ENCODE results near the gene POLR1E. TPM values are rescaled to one million over a fixed set of nuclear protein-coding genes. Genes with fewer than 3 reads are reported as not detected.

POLR1E gene
- total and polyA plus RNA-seq, 2 donors (not counting 3 experiments of a cell fraction or from before 2014, with no cell fraction given) = 9.0 to 21.2 TPM

GRCh38 chr9:37474438-37474837 is 11.3 kb upstream of the POLR1E start:
- H2AFZ ChIP-seq (ENCODE audit: low read depth, low read length) = no peak overlapping the region
- ChIA-PET POLR2A (no interaction called here), CTCF (no interaction called here)
- no peaks in the 10 kb centered on the region for H3K36me3 ChIP-seq (ENCODE audit: control insufficient read depth in 2 of 2, extremely low read depth in 1 of 2, insufficient read depth in 2 of 2, low read length in 2 of 2)
- dilution Hi-C loops (cut with MboI; ENCODE audit: extremely low pct_ligation_motif_present, low sequenced_read_pairs) = no loop called here
- no peaks in the 10 kb centered on the region for H3K9me1 ChIP-seq (replicated peaks; ENCODE audit: control insufficient read depth, extremely low read depth, insufficient read depth, low read length)
- FAIRE-seq = no peak
- H3K4me3 ChIP-seq (replicated peaks in 1 of 3; ENCODE audit: insufficient read depth in 1 of 3, low read depth in 1 of 3, low read length in 3 of 3) = no peak overlapping the region
- no peak overlapping the region for H3K4me2 ChIP-seq (ENCODE audit: insufficient read depth, low read length)
- H3K27ac ChIP-seq (ENCODE audit: insufficient read depth, low read depth, low read length) = no peak overlapping the region
- TF ChIP-seq FOS (IDR thresholded peaks at IDR 0.05; ENCODE audit: borderline replicate concordance, insufficient read depth, low read length) (no peak), GATA2 (IDR thresholded peaks at IDR 0.05; ENCODE audit: insufficient read depth, insufficient read length, low read depth, low read length) (no peak), EZH2 (IDR thresholded peaks at IDR 0.05; ENCODE audit: borderline replicate concordance, low read depth, low read length, severe bottlenecking) (no peak), POLR2AphosphoS5 (IDR thresholded peaks at IDR 0.05; ENCODE audit: insufficient read depth, low read depth, low read length) (no peak), POLR2A (IDR thresholded peaks at IDR 0.05; ENCODE audit: low read depth, low read length) (no peak), CTCF (IDR thresholded peaks at IDR 0.05; ENCODE audit: extremely low read depth in 1 of 2, insufficient read depth in 1 of 2, low read depth in 1 of 2, low read length in 2 of 2) (no peak), MYC (IDR thresholded peaks at IDR 0.05; ENCODE audit: low read depth, low read length) (no peak), JUN (IDR thresholded peaks at IDR 0.05; ENCODE audit: borderline replicate concordance, insufficient read depth, insufficient read length, low read depth) (no peak)
- TF ChIP-seq, protein P1, sequence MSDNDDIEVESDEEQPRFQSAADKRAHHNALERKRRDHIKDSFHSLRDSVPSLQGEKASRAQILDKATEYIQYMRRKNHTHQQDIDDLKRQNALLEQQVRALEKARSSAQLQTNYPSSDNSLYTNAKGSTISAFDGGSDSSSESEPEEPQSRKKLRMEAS (IDR thresholded peaks at IDR 0.05; ENCODE audit: insufficient read depth, insufficient read length) = no peak
- intact Hi-C loops (cut with micrococcal nuclease) = no loop called here
- H3K9ac ChIP-seq (replicated peaks; ENCODE audit: extremely low read depth, insufficient read depth, low read length) = no peak overlapping the region
- peaks cover 9% of the 10 kb centered on the region for H3K4me1 ChIP-seq (ENCODE audit: control insufficient read depth, extremely low read depth, insufficient read depth, low read length)
- DNase-seq (ENCODE audit: low read depth, low spot score) = no peak
- no TSS peak for BruUV-seq (replicated peaks)
- H3K9me3 ChIP-seq (replicated peaks; ENCODE audit: control insufficient read depth, insufficient read depth, low read length) = no peaks in the 10 kb centered on the region
- no peaks in the 10 kb centered on the region for H3K79me2 ChIP-seq (ENCODE audit: control insufficient read depth, insufficient read depth, low read length)
- H4K20me1 ChIP-seq (replicated peaks; ENCODE audit: control insufficient read depth, extremely low read depth, insufficient read depth, low read length) = no peaks in the 10 kb centered on the region
- H3K27me3 ChIP-seq (ENCODE audit: control insufficient read depth in 2 of 2, insufficient read depth in 2 of 2, low read length in 2 of 2) = peaks cover 5 to 9% of the 10 kb centered on the region in 2 experiments
